Aorta (tissue), 5 donors: ENCODE data around the gene RIT2. TPM values are rescaled to one million over a fixed set of nuclear protein-coding genes. Genes with fewer than 3 reads are reported as not detected.

Experiments
- ATAC-seq: fragments of 200-7000 bp; cut with Tn5 transposase; one replicate; pipeline ENCODE4 v1.9.1; 2022; ENCODE audit warnings: moderate library complexity; ENCODE audit not compliant: low FRiP score
- DNase-seq, 2 donors: peaks; one replicate each; pipeline ENCODE4 v3.0.0-alpha.2; 2020
- H3K27ac ChIP-seq, 2 donors: one replicate each; pipeline ENCODE4 v1.5.1; 2013; ENCODE audit warnings: low read length in 2 of 2, mild to moderate bottlenecking in 2 of 2, moderate library complexity in 2 of 2, control low read depth in 1 of 2, inconsistent platforms in 1 of 2, low read depth in 1 of 2
- H3K27me3 ChIP-seq, 2 donors: one replicate each; pipeline ENCODE4 v1.6.1; 2013; ENCODE audit warnings: control low read depth in 1 of 2, low read length in 1 of 2, mild to moderate bottlenecking in 1 of 2, moderate library complexity in 1 of 2; ENCODE audit not compliant: insufficient read depth in 2 of 2, control insufficient read depth in 1 of 2
- H3K36me3 ChIP-seq, 2 donors: one replicate each; pipeline ENCODE4 v1.6.1; 2013; ENCODE audit warnings: control low read depth in 1 of 2, low read length in 1 of 2, mild to moderate bottlenecking in 1 of 2; ENCODE audit not compliant: insufficient read depth in 2 of 2, control insufficient read depth in 1 of 2
- H3K4me1 ChIP-seq, 2 donors: one replicate each; pipeline ENCODE4 v1.6.1; 2013; ENCODE audit warnings: low read length in 2 of 2, control low read depth in 1 of 2, mild to moderate bottlenecking in 1 of 2, moderate library complexity in 1 of 2; ENCODE audit not compliant: insufficient read depth in 2 of 2, control insufficient read depth in 1 of 2
- H3K4me3 ChIP-seq, 2 donors: one replicate each; pipeline ENCODE4 v1.5.1; 2013; ENCODE audit warnings: low read length in 2 of 2, control low read depth in 1 of 2, mild to moderate bottlenecking in 1 of 2
- H3K9me3 ChIP-seq: one replicate; pipeline ENCODE4 v1.6.1; 2013; ENCODE audit warnings: mild to moderate bottlenecking, low read length; ENCODE audit not compliant: control insufficient read depth
- WGBS, 2 donors: extraction: QIAGEN DNeasy Blood & Tissue Kit; methylation state at CpG; one replicate each; pipeline ENCODE4 v1.1.7; 2013; 5-methylcytosine and 5-hydroxymethylcytosine counted together
- intact Hi-C, 2 donors: fragments of 100-400 bp; cut with DNase I; formaldehyde crosslinking; loops; one replicate each; pipeline versions ENCODE4 v1.14.2 to v1.15.0; 2022
- polyA plus RNA-seq, 2 donors: library from polyadenylated mRNA; stranded (reverse); fragments of 200-250 nt; gene quantifications; one replicate each; pipeline ENCODE4 v1.2.3, GENCODE V29; 2013
- total RNA-seq, 2 donors: library from RNA; stranded (reverse); fragmentation: NEBNext Ultra II Directional; extraction: Animal tissue kit (Norgen Biotek cat#: 25700); gene quantifications; one replicate each; pipeline ENCODE4 v1.2.1, GENCODE V29; 2021
- donor health status: healthy with polysubstance abuse.
- donor health status: Bipolar disorder and iron deficiency.
- donor health status: DM: no; HTN: no; CAD: no.
- donor health status: DM: no; HTN: no; CAD: no.
- donor health status: DM: yes; HTN: yes; CAD: no.

Gene RIT2
- total and polyA plus RNA-seq, 4 donors, result 2.9 TPM; not detected in 3

- H3K4me1 ChIP-seq, result no peaks in the 10 kb centered on the region
- intact Hi-C loops, result no loop called here
Observed at GRCh38 chr18:43139288-43139946, 23.9 kb upstream of the RIT2 start.

GRCh38 chr18:43134876-43135275 lies 19.4 kb upstream of the RIT2 start:
- H3K4me3 ChIP-seq, result no peak overlapping the region
- DNase-seq (no peak), ATAC-seq (no peak)
- H3K4me1 ChIP-seq, result no peaks in the 10 kb centered on the region
- no peaks in the 10 kb centered on the region for H3K9me3 ChIP-seq
- H3K36me3 ChIP-seq, result no peaks in the 10 kb centered on the region
- no peak overlapping the region for H3K27ac ChIP-seq
- WGBS, 2 donors, result 48 to 52% methylated on average over 1 of the region's 1 CpG
- H3K27me3 ChIP-seq, result no peaks in the 10 kb centered on the region
- intact Hi-C loops, result no loop called here

More at GRCh38 chr18:43139288-43139946, 23.9 kb upstream of the RIT2 start:
- DNase-seq, result no peak
- H3K27me3 ChIP-seq, result no peaks in the 10 kb centered on the region
- no peak for ATAC-seq
- H3K36me3 ChIP-seq, result no peaks in the 10 kb centered on the region
- no peak overlapping the region for H3K27ac ChIP-seq
- 80 to 82% methylated on average over 21 of the region's 21 CpGs for WGBS, 2 donors
- no peak overlapping the region for H3K4me3 ChIP-seq
- H3K9me3 ChIP-seq, result no peaks in the 10 kb centered on the region

GRCh38 chr18:43130716-43131260 lies 15.3 kb upstream of the RIT2 start:
- intact Hi-C loops, result no loop called here

GRCh38 chr18:43129946-43130524 lies 14.6 kb upstream of the RIT2 start:
- H3K4me3 ChIP-seq, result peak overlapping the region in 1 of 2 donors; percentile 5
- H3K27me3 ChIP-seq, result no peaks in the 10 kb centered on the region
- H3K36me3 ChIP-seq, result no peaks in the 10 kb centered on the region
- 57 to 63% methylated on average over 5 of the region's 5 CpGs for WGBS, 2 donors
- H3K9me3 ChIP-seq, result no peaks in the 10 kb centered on the region
- intact Hi-C loops, result no loop called here
- no peaks in the 10 kb centered on the region for H3K4me1 ChIP-seq
- ATAC-seq, result no peak
- DNase-seq, result no peak
- H3K27ac ChIP-seq, result no peak overlapping the region

More at GRCh38 chr18:43130716-43131260, 15.3 kb upstream of the RIT2 start:
- H3K9me3 ChIP-seq, result no peaks in the 10 kb centered on the region
- ATAC-seq (no peak), DNase-seq (no peak)
- H3K4me1 ChIP-seq, result no peaks in the 10 kb centered on the region
- H3K27me3 ChIP-seq, result no peaks in the 10 kb centered on the region
- no peak overlapping the region for H3K4me3 ChIP-seq
- H3K36me3 ChIP-seq, result no peaks in the 10 kb centered on the region
- H3K27ac ChIP-seq, result no peak overlapping the region
- 10 to 13% methylated on average over 5 of the region's 5 CpGs for WGBS, 2 donors

GRCh38 chr18:43125471-43125870 lies 10.0 kb upstream of the RIT2 start:
- Histone ChIP-seq H3K4me3 (no peak overlapping the region), H3K36me3 (no peaks in the 10 kb centered on the region), H3K27me3 (no peaks in the 10 kb centered on the region), H3K4me1 (no peaks in the 10 kb centered on the region), H3K9me3 (no peaks in the 10 kb centered on the region), H3K27ac (no peak overlapping the region)
- intact Hi-C loops, result no loop called here
- DNase-seq, result no peak
- ATAC-seq, result no peak
- WGBS, 2 donors, result 41 to 47% methylated on average over 3 of the region's 3 CpGs

GRCh38 chr18:43122955-43123354 lies 7.5 kb upstream of the RIT2 start:
- Histone ChIP-seq H3K27me3 (no peaks in the 10 kb centered on the region), H3K27ac (no peak overlapping the region), H3K4me1 (no peaks in the 10 kb centered on the region), H3K4me3 (no peak overlapping the region), H3K9me3 (no peaks in the 10 kb centered on the region), H3K36me3 (no peaks in the 10 kb centered on the region)
- DNase-seq (no peak), ATAC-seq (no peak)
- intact Hi-C loops, result no loop called here

- intact Hi-C loops, result no loop called here
- Histone ChIP-seq H3K9me3 (no peaks in the 10 kb centered on the region), H3K4me3 (no peak overlapping the region), H3K27ac (no peak overlapping the region), H3K4me1 (no peaks in the 10 kb centered on the region), H3K27me3 (no peaks in the 10 kb centered on the region), H3K36me3 (no peaks in the 10 kb centered on the region)
- no peak for DNase-seq
- WGBS, 2 donors, result 59 to 60% methylated on average over 2 of the region's 2 CpGs
- ATAC-seq, result no peak
Observed at GRCh38 chr18:43116699-43117294, 1.3 kb upstream of the RIT2 start.

- H3K27me3 ChIP-seq, result no peaks in the 10 kb centered on the region
- no peak for ATAC-seq
- intact Hi-C loops, result no loop called here
- WGBS, 2 donors, result 70 to 73% methylated on average over 2 of the region's 2 CpGs
- H3K4me3 ChIP-seq, result no peak overlapping the region
- no peak for DNase-seq
- no peak overlapping the region for H3K27ac ChIP-seq
- H3K36me3 ChIP-seq, result no peaks in the 10 kb centered on the region
- H3K9me3 ChIP-seq, result no peaks in the 10 kb centered on the region
- no peaks in the 10 kb centered on the region for H3K4me1 ChIP-seq
Observed at GRCh38 chr18:43113220-43113895, 2.1 kb downstream of the RIT2 start.
